MM.1S (cell line): ENCODE data around the gene CELA2A.

Experiments used
- DNase-seq: peaks from one replicate; pipeline ENCODE4 v3.0.0-alpha.2; 2015
- H2AFZ ChIP-seq: fragments of 300-600 bp; sonication (generic); 2 replicates; pipeline ENCODE4 v1.6.0; 2016; ENCODE audit warnings: antibody characterized with exemption, low read length
- H3F3A ChIP-seq: fragments of 300-600 bp; sonication (generic); 2 replicates; pipeline ENCODE4 v1.6.1; 2016; ENCODE audit warnings: mild to moderate bottlenecking, antibody characterized with exemption, low read length, moderate library complexity, mixed read lengths; ENCODE audit not compliant: insufficient read depth
- H3K27ac ChIP-seq: fragments of 300-600 bp; sonication (generic); 2 replicates; pipeline ENCODE4 v1.5.1; 2016; ENCODE audit warnings: mild to moderate bottlenecking, low read length
- H3K27me3 ChIP-seq: fragments of 300-600 bp; sonication (generic); replicated peaks from 2 replicates; pipeline ENCODE4 v1.6.0; 2016; ENCODE audit warnings: low read length; ENCODE audit not compliant: insufficient read depth
- H3K36me3 ChIP-seq: fragments of 300-600 bp; sonication (generic); replicated peaks from 2 replicates; pipeline ENCODE4 v1.6.1; 2016; ENCODE audit warnings: mild to moderate bottlenecking, low read length, mixed read lengths; ENCODE audit not compliant: insufficient read depth
- H3K4me1 ChIP-seq: fragments of 300-600 bp; sonication (generic); 2 replicates; pipeline ENCODE4 v1.6.1; 2016; ENCODE audit warnings: low read length, mixed read lengths
- H3K4me2 ChIP-seq: fragments of 300-600 bp; sonication (generic); 2 replicates; pipeline ENCODE4 v1.6.0; 2016; ENCODE audit warnings: low read depth, low read length
- H3K4me3 ChIP-seq: fragments of 300-600 bp; sonication (generic); 2 replicates; pipeline ENCODE4 v1.5.1; 2016; ENCODE audit warnings: low read length, mixed read lengths
- H3K79me2 ChIP-seq: fragments of 300-600 bp; sonication (generic); 2 replicates; pipeline ENCODE4 v1.6.1; 2016; ENCODE audit warnings: mixed run types, low read length, mixed read lengths
- H3K9ac ChIP-seq: fragments of 300-600 bp; sonication (generic); 2 replicates; pipeline ENCODE4 v1.6.1; 2016; ENCODE audit warnings: low read length, mixed read lengths
- H3K9me2 ChIP-seq: fragments of 300-600 bp; sonication (generic); replicated peaks from 2 replicates; pipeline ENCODE4 v1.6.1; 2016; ENCODE audit warnings: mild to moderate bottlenecking, low read length, mixed read lengths; ENCODE audit not compliant: insufficient read depth
- H3K9me3 ChIP-seq: fragments of 300-600 bp; sonication (generic); replicated peaks from 2 replicates; pipeline ENCODE4 v1.6.1; 2016; ENCODE audit warnings: mild to moderate bottlenecking, low read length, mixed read lengths; ENCODE audit not compliant: insufficient read depth
- H4K20me1 ChIP-seq: fragments of 300-600 bp; sonication (generic); 2 replicates; pipeline ENCODE4 v1.6.1; 2016; ENCODE audit warnings: mild to moderate bottlenecking, low read length, moderate library complexity, mixed read lengths; ENCODE audit not compliant: insufficient read depth
- CTCF ChIP-seq: fragments of 300-600 bp; sonication (generic); IDR thresholded peaks from 2 replicates; pipeline ENCODE4 v1.5.1; 2016; ENCODE audit warnings: antibody characterized with exemption, low read length, mixed read lengths
- EZH2 ChIP-seq: fragments of 300-600 bp; sonication (generic); optimal IDR thresholded peaks from 2 replicates; pipeline ENCODE3; 2017; ENCODE audit warnings: low read depth, mild to moderate bottlenecking, antibody characterized with exemption, low read length, mixed read lengths
- EZH2phosphoT487 ChIP-seq: fragments of 300-600 bp; sonication (generic); IDR thresholded peaks from 2 replicates; pipeline ENCODE4 v1.6.1; 2018; ENCODE audit warnings: antibody characterized with exemption, low read length

The CELA2A gene

DNA sequence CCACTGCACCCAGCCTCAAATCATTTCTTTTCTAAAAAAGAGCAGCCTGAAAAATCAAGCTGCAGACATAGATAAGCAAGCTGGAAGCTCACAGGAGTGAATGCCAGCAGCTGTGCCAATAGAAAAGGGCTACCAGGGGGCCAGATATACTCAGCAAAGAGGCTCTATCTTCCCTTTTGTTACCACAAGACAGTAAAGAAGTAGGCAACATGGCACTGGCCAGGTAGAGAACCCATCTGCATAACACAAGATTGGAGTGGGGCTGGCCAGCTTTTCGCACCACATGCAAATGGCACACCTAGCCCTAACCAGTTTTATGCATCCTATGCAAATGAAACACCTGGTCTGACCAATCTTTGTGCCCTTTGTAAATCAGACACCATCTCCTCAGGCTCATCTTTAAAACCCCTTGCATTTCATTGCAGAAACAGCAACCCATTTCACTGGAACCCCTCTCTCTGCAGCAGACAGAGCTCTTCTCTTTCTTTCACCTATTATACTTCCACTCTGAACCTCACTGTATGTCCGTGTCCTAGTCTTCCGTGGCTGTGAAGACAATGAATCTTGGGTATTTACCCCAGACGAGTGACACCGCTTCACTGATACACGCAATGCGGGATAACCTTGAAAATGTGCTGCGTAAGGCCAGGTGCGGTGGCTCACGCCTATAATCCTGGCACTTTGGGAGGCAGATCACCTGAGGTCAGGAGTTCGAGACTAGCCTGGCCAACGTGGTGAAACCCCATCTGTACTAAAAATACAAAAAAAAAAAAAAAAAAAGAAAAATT lies 52.4 kb downstream of the CELA2A start:
- no peak overlapping the region for H3K27ac ChIP-seq
- DNase-seq: no peak

GRCh38 chr1:15509586-15509985 lies 53.1 kb downstream of the CELA2A start:
- H3K4me1 ChIP-seq: no peaks in the 10 kb centered on the region
- H3F3A ChIP-seq: no peaks in the 10 kb centered on the region
- no peak for DNase-seq
- no peak overlapping the region for H3K4me2 ChIP-seq
- H3K4me3 ChIP-seq: no peak overlapping the region
- H3K9me3 ChIP-seq: no peaks in the 10 kb centered on the region
- no peaks in the 10 kb centered on the region for H3K36me3 ChIP-seq
- no peak for TF ChIP-seq EZH2
- no peak for TF ChIP-seq EZH2phosphoT487
- TF ChIP-seq CTCF: no peak
- no peaks in the 10 kb centered on the region for H4K20me1 ChIP-seq
- H3K27me3 ChIP-seq: no peaks in the 10 kb centered on the region
- no peak overlapping the region for H3K27ac ChIP-seq
- H3K9me2 ChIP-seq: no peaks in the 10 kb centered on the region
- H2AFZ ChIP-seq: no peak overlapping the region
- H3K9ac ChIP-seq: no peak overlapping the region
- H3K79me2 ChIP-seq: no peaks in the 10 kb centered on the region

More for the DNA sequence above, 52.4 kb downstream of the CELA2A start:
- Histone ChIP-seq H3K9me3 (no peaks in the 10 kb centered on the region), H3K79me2 (no peaks in the 10 kb centered on the region), H4K20me1 (no peaks in the 10 kb centered on the region), H3K9me2 (no peaks in the 10 kb centered on the region), H3K4me3 (no peak overlapping the region), H3K36me3 (no peaks in the 10 kb centered on the region), H3K27me3 (no peaks in the 10 kb centered on the region), H3K4me2 (no peak overlapping the region), H3K4me1 (no peaks in the 10 kb centered on the region), H2AFZ (no peak overlapping the region), H3F3A (no peaks in the 10 kb centered on the region), H3K9ac (no peak overlapping the region)
- TF ChIP-seq EZH2phosphoT487: no peak
- no peak for TF ChIP-seq CTCF
- TF ChIP-seq EZH2: no peak

DNA sequence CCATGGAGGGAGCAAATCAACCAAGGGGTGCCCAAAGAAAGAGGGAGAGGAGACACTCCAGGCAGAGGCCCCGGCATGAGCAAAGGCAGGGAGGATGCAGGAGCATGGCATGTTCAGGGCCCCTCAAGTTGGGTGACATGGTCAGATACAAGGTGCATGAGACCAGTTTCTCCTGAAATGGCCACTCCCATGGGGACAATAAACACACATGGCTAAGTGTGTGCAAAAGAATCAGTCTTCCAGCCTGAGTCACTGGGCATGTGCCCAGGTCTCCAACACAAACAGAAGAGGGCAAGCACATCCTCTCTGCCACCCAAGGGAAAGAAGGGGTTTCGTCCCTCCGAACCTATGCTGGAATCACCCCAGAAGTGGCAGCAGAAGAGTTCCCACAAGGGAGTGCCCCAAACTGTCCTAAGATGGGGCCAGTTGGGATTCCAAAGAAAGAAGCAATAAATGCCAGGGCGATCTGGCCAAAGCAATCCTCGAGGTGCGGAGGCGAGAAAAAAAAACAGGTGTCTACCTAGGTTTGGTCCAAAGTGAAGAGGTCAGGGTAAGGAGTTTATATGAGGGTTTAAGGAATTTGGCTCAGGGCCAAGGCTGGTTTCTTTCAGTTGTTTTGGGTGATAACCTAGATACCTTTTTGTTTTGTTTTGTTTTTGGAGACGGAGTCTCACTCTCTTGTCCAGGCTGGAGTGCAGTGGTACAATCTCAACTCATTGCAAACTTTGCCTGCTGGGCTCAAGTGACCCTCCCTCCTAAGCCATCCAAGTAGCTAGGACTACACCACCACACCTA lies 54.3 kb downstream of the CELA2A start:
- no peaks in the 10 kb centered on the region for H3K9me3 ChIP-seq
- H3K9ac ChIP-seq: no peak overlapping the region
- H2AFZ ChIP-seq: no peak overlapping the region
- no peak overlapping the region for H3K4me3 ChIP-seq
- H3K27ac ChIP-seq: no peak overlapping the region
- no peaks in the 10 kb centered on the region for H3K4me1 ChIP-seq
- TF ChIP-seq EZH2phosphoT487: no peak
- no peaks in the 10 kb centered on the region for H3K79me2 ChIP-seq
- no peak overlapping the region for H3K4me2 ChIP-seq
- no peaks in the 10 kb centered on the region for H4K20me1 ChIP-seq
- no peaks in the 10 kb centered on the region for H3K9me2 ChIP-seq
- H3K27me3 ChIP-seq: no peaks in the 10 kb centered on the region
- no peaks in the 10 kb centered on the region for H3K36me3 ChIP-seq
- DNase-seq: no peak
- H3F3A ChIP-seq: no peaks in the 10 kb centered on the region

DNA sequence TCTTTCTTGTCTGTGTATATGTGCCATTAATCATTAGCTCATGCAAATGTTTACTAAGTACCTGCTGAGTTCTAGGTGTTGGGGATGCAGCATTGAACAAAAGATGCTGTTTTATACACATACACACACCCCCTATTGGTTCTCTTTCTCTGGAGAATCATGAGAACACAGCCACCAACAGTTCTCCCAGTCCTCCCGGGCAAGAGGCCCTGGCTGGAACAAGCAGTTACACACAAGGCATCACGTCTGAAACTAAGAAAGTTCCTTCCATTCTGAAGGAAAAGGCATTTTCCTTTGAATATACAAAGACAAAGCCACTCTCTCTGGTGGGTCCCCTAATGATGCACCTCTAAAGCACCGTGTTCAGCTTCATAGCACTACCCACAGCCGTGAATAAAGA lies 56.7 kb downstream of the CELA2A start:
- DNase-seq: no peak
- no peaks in the 10 kb centered on the region for H3K9me2 ChIP-seq
- no peaks in the 10 kb centered on the region for H3K9me3 ChIP-seq
- H3K79me2 ChIP-seq: no peaks in the 10 kb centered on the region
- no peaks in the 10 kb centered on the region for H3F3A ChIP-seq
- TF ChIP-seq CTCF (no peak), EZH2phosphoT487 (no peak), EZH2 (no peak)
- H3K36me3 ChIP-seq: no peaks in the 10 kb centered on the region
- no peaks in the 10 kb centered on the region for H3K4me1 ChIP-seq
- no peaks in the 10 kb centered on the region for H4K20me1 ChIP-seq
- no peak overlapping the region for H3K9ac ChIP-seq
- no peak overlapping the region for H3K4me2 ChIP-seq
- H3K27me3 ChIP-seq: no peaks in the 10 kb centered on the region
- H3K4me3 ChIP-seq: no peak overlapping the region
- no peak overlapping the region for H2AFZ ChIP-seq
- H3K27ac ChIP-seq: no peak overlapping the region
